ENCODE measurements around the gene HOXC13.

GRCh38 chr12:53939141-53940108 is 794 bp downstream of the HOXC13 start:
- TF ChIP-seq DPF2 (CRISPR knock-in tag; IDR thresholded peaks at IDR 0.05; ENCODE audit: borderline replicate concordance, low read depth) (no peak), CTCF (CRISPR knock-in tag; IDR thresholded peaks at IDR 0.05) (no peak)
- TF ChIP-seq, protein P1, sequence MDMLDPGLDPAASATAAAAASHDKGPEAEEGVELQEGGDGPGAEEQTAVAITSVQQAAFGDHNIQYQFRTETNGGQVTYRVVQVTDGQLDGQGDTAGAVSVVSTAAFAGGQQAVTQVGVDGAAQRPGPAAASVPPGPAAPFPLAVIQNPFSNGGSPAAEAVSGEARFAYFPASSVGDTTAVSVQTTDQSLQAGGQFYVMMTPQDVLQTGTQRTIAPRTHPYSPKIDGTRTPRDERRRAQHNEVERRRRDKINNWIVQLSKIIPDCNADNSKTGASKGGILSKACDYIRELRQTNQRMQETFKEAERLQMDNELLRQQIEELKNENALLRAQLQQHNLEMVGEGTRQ (IDR thresholded peaks at IDR 0.05; ENCODE audit: low read depth, low read length): no peak
- TF ChIP-seq, protein P1 (CRISPR knock-in tag; IDR thresholded peaks at IDR 0.05; ENCODE audit: borderline replicate concordance): no peak

Measured in HepG2 (cell line).